Neutrophil (primary cell): ENCODE results near the gene USP6NL.

Experiments used
- H3K27ac ChIP-seq: fragments of 200-600 bp; sonication (generic); 2 replicates; pipeline ENCODE4 v1.5.1; 2016; ENCODE audit warnings: mild to moderate bottlenecking, moderate library complexity
- H3K27me3 ChIP-seq: fragments of 200-600 bp; sonication (generic); 2 replicates; pipeline ENCODE4 v1.6.0; 2016; ENCODE audit warnings: mild to moderate bottlenecking
- H3K36me3 ChIP-seq: fragments of 200-600 bp; sonication (generic); 2 replicates; pipeline ENCODE4 v1.5.1; 2017
- H3K4me1 ChIP-seq, 2 experiments: fragments of 200-600 bp in 1 of 2; sonication (generic) in 1 of 2; 1 replicate in 1 of 2; 2 replicates in 1 of 2; pipeline versions ENCODE4 v1.5.1 to v1.6.1; 2013 to 2016; ENCODE audit warnings: low read depth in 1 of 2, low read length in 1 of 2, mild to moderate bottlenecking in 1 of 2, moderate library complexity in 1 of 2; ENCODE audit not compliant: control insufficient read depth in 1 of 2, insufficient read depth in 1 of 2
- H3K4me3 ChIP-seq, 2 experiments: fragments of 200-600 bp in 1 of 2; sonication (generic) in 1 of 2; 1 replicate in 1 of 2; 2 replicates in 1 of 2; pipeline ENCODE4 v1.5.1; 2013 to 2016; ENCODE audit warnings: low read depth in 1 of 2, low read length in 1 of 2, mild to moderate bottlenecking in 1 of 2, moderate library complexity in 1 of 2
- H3K9me3 ChIP-seq: fragments of 200-600 bp; sonication (generic); 2 replicates; pipeline ENCODE4 v1.5.1; 2016
- TF ChIP-seq, protein P1 (sequence below): fragments of 200-600 bp; sonication (generic); IDR thresholded peaks from 2 replicates; pipeline ENCODE4 v1.5.1; 2016; ENCODE audit warnings: antibody characterized with exemption

USP6NL gene

DNA sequence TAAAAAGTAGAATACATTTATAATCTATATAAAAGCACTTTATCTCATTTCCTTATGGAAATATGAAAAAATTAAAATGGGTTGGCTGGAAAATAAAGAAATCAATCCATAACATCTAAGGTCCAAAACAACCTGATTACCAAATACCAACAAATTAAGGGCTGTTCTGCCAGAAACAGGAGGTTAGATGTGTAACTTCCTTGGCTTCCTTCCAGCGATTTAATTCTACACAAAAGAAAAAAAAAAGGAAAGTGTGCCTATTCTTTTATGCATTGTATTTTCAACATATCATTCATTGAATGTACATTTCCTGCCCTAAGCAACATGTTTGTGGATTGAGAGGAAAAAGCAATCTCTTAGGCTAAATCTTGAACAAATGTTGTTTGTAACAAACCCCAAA, 36.2 kb upstream of the USP6NL start:
- no peaks in the 10 kb centered on the region for H3K36me3 ChIP-seq
- no peak overlapping the region for H3K27ac ChIP-seq
- H3K9me3 ChIP-seq: no peaks in the 10 kb centered on the region
- no peak overlapping the region for H3K4me3 ChIP-seq
- TF ChIP-seq, protein P1, sequence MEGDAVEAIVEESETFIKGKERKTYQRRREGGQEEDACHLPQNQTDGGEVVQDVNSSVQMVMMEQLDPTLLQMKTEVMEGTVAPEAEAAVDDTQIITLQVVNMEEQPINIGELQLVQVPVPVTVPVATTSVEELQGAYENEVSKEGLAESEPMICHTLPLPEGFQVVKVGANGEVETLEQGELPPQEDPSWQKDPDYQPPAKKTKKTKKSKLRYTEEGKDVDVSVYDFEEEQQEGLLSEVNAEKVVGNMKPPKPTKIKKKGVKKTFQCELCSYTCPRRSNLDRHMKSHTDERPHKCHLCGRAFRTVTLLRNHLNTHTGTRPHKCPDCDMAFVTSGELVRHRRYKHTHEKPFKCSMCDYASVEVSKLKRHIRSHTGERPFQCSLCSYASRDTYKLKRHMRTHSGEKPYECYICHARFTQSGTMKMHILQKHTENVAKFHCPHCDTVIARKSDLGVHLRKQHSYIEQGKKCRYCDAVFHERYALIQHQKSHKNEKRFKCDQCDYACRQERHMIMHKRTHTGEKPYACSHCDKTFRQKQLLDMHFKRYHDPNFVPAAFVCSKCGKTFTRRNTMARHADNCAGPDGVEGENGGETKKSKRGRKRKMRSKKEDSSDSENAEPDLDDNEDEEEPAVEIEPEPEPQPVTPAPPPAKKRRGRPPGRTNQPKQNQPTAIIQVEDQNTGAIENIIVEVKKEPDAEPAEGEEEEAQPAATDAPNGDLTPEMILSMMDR: no peak
- peaks cover 4% of the 10 kb centered on the region for H3K27me3 ChIP-seq
- H3K4me1 ChIP-seq: peaks cover 0 to 4% of the 10 kb centered on the region in 2 experiments

DNA sequence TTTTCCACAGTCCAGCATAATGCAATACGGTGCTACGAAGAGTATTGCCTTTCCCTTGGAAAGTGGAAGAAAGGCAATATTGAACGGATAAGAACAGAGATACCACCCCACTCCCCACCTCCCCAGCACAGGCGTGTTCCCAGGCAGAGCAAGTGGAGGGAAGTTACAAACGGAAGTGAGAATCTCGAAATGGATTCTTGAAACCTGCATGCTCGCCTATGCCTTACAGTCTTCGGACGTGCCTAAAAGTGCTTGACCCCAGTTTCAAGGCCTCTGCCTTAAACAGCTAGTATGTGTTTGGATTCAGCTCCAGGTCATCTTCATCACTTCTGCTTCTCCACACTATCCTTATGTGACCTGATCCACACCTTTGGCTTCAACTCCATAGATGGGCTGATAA, 35.0 kb upstream of the USP6NL start:
- peaks cover 0 to 7% of the 10 kb centered on the region in 2 experiments for H3K4me1 ChIP-seq
- H3K4me3 ChIP-seq: no peak overlapping the region
- H3K27ac ChIP-seq: no peak overlapping the region
- no peaks in the 10 kb centered on the region for H3K9me3 ChIP-seq
- TF ChIP-seq, protein P1: no peak
- H3K27me3 ChIP-seq: peaks cover 13% of the 10 kb centered on the region
- no peaks in the 10 kb centered on the region for H3K36me3 ChIP-seq

- no peak overlapping the region for H3K4me3 ChIP-seq
- H3K4me1 ChIP-seq: peaks cover 0 to 19% of the 10 kb centered on the region in 2 experiments
- H3K27ac ChIP-seq: no peak overlapping the region
- H3K36me3 ChIP-seq: no peaks in the 10 kb centered on the region
- no peaks in the 10 kb centered on the region for H3K9me3 ChIP-seq
- peaks cover 13% of the 10 kb centered on the region for H3K27me3 ChIP-seq
- TF ChIP-seq, protein P1: no peak
These were observed 31.6 kb upstream of the USP6NL start for GRCh38 chr10:11643039-11643438.

DNA sequence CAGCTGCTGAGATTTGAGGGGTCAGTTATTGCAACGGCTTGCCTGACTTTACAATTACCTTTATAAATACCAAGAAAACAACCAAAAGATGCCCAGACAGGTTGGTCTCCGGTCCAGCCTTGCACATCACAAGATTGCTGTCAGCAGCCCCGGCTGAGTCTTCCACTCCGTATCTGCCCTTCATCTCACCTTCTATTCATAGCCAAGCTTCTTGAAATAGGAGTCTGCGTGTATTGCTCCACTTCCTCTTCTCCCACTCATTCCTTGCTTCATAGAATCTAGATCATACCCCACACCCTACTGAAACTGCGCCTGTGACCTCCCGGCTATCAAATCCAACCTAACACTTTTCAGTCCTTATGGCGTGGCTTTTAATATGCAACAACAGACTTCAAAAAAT, 31.1 kb upstream of the USP6NL start:
- Histone ChIP-seq H3K27me3 (peaks cover 13% of the 10 kb centered on the region), H3K4me3 (no peak overlapping the region), H3K4me1 (peaks cover 0 to 19% of the 10 kb centered on the region in 2 experiments), H3K36me3 (no peaks in the 10 kb centered on the region), H3K9me3 (no peaks in the 10 kb centered on the region), H3K27ac (no peak overlapping the region)
- TF ChIP-seq, protein P1: no peak

DNA sequence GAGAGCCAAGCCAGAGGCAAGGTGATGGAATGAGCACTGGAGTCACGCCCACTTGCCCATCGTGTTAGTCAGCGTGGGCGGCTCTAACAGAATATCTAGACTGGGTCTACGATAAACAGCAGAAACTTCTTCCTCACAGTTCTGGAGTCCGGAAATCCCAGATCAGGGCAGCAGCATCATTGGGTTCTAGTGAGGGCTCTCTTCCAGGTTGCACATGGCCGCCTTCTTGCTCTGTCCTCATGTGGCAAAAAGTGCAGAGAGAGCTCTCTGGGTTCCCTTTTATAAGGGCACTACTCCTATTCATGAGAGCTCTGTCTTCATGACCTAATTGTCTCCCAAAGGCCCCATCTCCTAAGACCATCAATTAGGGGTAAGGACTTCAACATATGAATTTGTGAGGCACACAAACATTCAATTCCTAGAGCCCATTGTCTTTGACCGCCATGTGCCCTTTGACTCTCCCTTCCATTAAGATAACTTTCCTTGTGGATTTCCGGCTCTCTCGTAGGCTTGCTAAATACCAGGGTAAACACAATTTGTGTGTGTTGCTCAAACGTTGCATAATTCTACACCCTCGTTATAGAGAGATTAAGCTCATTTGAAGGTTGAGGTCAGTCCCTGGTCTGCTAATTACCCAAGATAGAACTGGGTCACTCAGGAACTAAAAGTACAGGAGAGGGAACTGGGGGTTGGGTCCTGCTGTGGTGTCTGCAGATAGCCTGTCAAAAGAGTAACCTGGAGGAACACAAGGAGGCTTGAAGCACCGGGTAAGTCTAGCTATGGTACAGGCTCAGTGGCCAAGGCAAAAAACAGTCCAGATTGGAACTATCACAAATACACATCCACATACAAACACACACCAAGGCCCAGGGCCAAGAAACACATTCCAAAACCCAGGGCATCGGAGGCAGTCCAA, 28.7 kb upstream of the USP6NL start:
- TF ChIP-seq, protein P1: no peak
- Histone ChIP-seq H3K27ac (no peak overlapping the region), H3K9me3 (no peaks in the 10 kb centered on the region), H3K4me3 (no peak overlapping the region), H3K36me3 (no peaks in the 10 kb centered on the region), H3K27me3 (peaks cover 13% of the 10 kb centered on the region), H3K4me1 (peaks cover 0 to 19% of the 10 kb centered on the region in 2 experiments)
